Osteoblast (primary cell): ENCODE data around the gene FLG. TPM values are rescaled to one million over a fixed set of nuclear protein-coding genes. Genes with fewer than 3 reads are reported as not detected.

Source experiments
- DNase-seq: peaks from one replicate; pipeline ENCODE4 v3.0.0; 2011; ENCODE audit warnings: low spot score, mixed read lengths; ENCODE audit not compliant: insufficient read length; ENCODE audit errors: missing footprints
- H2AFZ ChIP-seq: 2 replicates; pipeline ENCODE4 v1.6.0; 2011; ENCODE audit warnings: mild to moderate bottlenecking, low read length
- H3K27ac ChIP-seq: 2 replicates; pipeline ENCODE4 v1.5.1; 2011; ENCODE audit warnings: mild to moderate bottlenecking, low read depth, low read length, moderate library complexity
- H3K27me3 ChIP-seq: 2 replicates; pipeline ENCODE4 v1.6.0; 2012; ENCODE audit warnings: mild to moderate bottlenecking, control low read depth, inconsistent platforms, low read length, moderate library complexity; ENCODE audit not compliant: insufficient read depth
- H3K36me3 ChIP-seq: 2 replicates; pipeline ENCODE4 v1.5.1; 2011; ENCODE audit warnings: mild to moderate bottlenecking, low read length, control low read depth, moderate library complexity; ENCODE audit not compliant: insufficient read depth
- H3K4me1 ChIP-seq: 2 replicates; pipeline ENCODE4 v1.5.1; 2011; ENCODE audit warnings: mild to moderate bottlenecking, low read length, control low read depth, moderate library complexity; ENCODE audit not compliant: insufficient read depth
- H3K4me2 ChIP-seq: 2 replicates; pipeline ENCODE4 v1.6.0; 2011; ENCODE audit warnings: mild to moderate bottlenecking, low read length; ENCODE audit not compliant: insufficient read depth
- H3K4me3 ChIP-seq: fragments of 200-600 bp; sonication (generic); 3 replicates; pipeline ENCODE4 v1.5.1; 2012; ENCODE audit warnings: mild to moderate bottlenecking, low read length, inconsistent platforms; ENCODE audit not compliant: insufficient read depth
- H3K79me2 ChIP-seq: 2 replicates; pipeline ENCODE4 v1.6.0; 2012; ENCODE audit warnings: mild to moderate bottlenecking, low read length, control low read depth, inconsistent platforms; ENCODE audit not compliant: insufficient read depth
- H3K9me3 ChIP-seq: 2 replicates; pipeline ENCODE4 v1.5.1; 2011; ENCODE audit warnings: low read depth, low read length, control low read depth
- H4K20me1 ChIP-seq: 2 replicates; pipeline ENCODE4 v1.6.0; 2012; ENCODE audit warnings: mild to moderate bottlenecking, low read length, control low read depth; ENCODE audit not compliant: insufficient read depth
- total RNA-seq: library from RNA; depleted of rRNA; stranded (reverse); fragments of >200 nt; gene quantifications from 2 replicates; pipeline ENCODE4 v1.2.3, GENCODE V29; 2012
- TF ChIP-seq, protein P1 (sequence below): IDR thresholded peaks from 2 replicates; pipeline ENCODE4 v1.5.1; 2011; ENCODE audit warnings: mild to moderate bottlenecking, low read depth, low read length, moderate library complexity; ENCODE audit errors: extremely low read depth

The FLG gene
- total RNA-seq, 1 donor, result 8.3 TPM

DNA sequence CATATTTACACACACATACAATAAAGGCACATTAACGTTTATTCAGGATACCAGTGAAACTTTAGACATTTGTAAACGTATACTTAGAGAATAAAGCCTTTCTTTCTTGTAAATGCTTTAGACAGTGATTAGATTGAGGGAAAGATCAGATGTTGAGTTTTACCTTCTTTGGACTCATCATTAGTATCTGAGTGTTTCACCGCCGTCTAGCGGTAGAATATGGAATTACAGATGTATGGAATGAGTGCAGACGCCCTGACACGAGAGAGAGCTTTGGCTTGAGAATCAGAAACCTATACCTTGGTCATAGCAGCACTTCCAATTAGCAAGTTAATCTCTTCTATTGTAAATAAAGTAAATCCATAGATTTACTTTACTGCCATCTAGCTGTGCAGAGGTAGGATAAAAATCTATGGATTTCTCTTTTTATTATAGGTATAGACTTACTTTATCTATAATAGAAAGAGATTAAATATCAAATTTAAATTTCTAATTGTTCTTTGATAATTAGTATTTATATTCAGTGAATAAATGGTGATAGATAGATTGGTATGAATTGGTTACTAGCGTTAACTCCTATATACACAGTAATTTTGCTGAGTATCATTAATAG lies 22.2 kb upstream of the FLG start:
- Histone ChIP-seq H3K36me3 (no peaks in the 10 kb centered on the region), H3K9me3 (no peaks in the 10 kb centered on the region), H3K27ac (no peak overlapping the region), H3K4me2 (no peak overlapping the region), H3K4me1 (no peaks in the 10 kb centered on the region), H4K20me1 (no peaks in the 10 kb centered on the region), H3K4me3 (no peak overlapping the region), H3K79me2 (no peaks in the 10 kb centered on the region), H2AFZ (no peak overlapping the region), H3K27me3 (no peaks in the 10 kb centered on the region)
- DNase-seq, result no peak
- TF ChIP-seq, protein P1, sequence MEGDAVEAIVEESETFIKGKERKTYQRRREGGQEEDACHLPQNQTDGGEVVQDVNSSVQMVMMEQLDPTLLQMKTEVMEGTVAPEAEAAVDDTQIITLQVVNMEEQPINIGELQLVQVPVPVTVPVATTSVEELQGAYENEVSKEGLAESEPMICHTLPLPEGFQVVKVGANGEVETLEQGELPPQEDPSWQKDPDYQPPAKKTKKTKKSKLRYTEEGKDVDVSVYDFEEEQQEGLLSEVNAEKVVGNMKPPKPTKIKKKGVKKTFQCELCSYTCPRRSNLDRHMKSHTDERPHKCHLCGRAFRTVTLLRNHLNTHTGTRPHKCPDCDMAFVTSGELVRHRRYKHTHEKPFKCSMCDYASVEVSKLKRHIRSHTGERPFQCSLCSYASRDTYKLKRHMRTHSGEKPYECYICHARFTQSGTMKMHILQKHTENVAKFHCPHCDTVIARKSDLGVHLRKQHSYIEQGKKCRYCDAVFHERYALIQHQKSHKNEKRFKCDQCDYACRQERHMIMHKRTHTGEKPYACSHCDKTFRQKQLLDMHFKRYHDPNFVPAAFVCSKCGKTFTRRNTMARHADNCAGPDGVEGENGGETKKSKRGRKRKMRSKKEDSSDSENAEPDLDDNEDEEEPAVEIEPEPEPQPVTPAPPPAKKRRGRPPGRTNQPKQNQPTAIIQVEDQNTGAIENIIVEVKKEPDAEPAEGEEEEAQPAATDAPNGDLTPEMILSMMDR, result peak; percentile 84

GRCh38 chr1:152344438-152344837 lies 19.4 kb upstream of the FLG start:
- DNase-seq, result no peak
- no peak overlapping the region for H3K27ac ChIP-seq
- TF ChIP-seq, protein P1, result no peak

GRCh38 chr1:152343006-152343405 lies 18.0 kb upstream of the FLG start:
- no peak overlapping the region for H2AFZ ChIP-seq
- H3K27ac ChIP-seq, result no peak overlapping the region
- no peak overlapping the region for H3K4me2 ChIP-seq
- TF ChIP-seq, protein P1, result no peak
- no peaks in the 10 kb centered on the region for H3K9me3 ChIP-seq
- H3K79me2 ChIP-seq, result no peaks in the 10 kb centered on the region
- H4K20me1 ChIP-seq, result no peaks in the 10 kb centered on the region
- H3K36me3 ChIP-seq, result no peaks in the 10 kb centered on the region
- no peak for DNase-seq
- H3K4me1 ChIP-seq, result no peaks in the 10 kb centered on the region
- H3K4me3 ChIP-seq, result no peak overlapping the region
- no peaks in the 10 kb centered on the region for H3K27me3 ChIP-seq

More at GRCh38 chr1:152344438-152344837, 19.4 kb upstream of the FLG start:
- H2AFZ ChIP-seq, result no peak overlapping the region
- H4K20me1 ChIP-seq, result no peaks in the 10 kb centered on the region
- no peak overlapping the region for H3K4me3 ChIP-seq
- H3K4me1 ChIP-seq, result no peaks in the 10 kb centered on the region
- H3K9me3 ChIP-seq, result no peaks in the 10 kb centered on the region
- H3K79me2 ChIP-seq, result no peaks in the 10 kb centered on the region
- no peaks in the 10 kb centered on the region for H3K27me3 ChIP-seq
- H3K4me2 ChIP-seq, result no peak overlapping the region
- no peaks in the 10 kb centered on the region for H3K36me3 ChIP-seq

DNA sequence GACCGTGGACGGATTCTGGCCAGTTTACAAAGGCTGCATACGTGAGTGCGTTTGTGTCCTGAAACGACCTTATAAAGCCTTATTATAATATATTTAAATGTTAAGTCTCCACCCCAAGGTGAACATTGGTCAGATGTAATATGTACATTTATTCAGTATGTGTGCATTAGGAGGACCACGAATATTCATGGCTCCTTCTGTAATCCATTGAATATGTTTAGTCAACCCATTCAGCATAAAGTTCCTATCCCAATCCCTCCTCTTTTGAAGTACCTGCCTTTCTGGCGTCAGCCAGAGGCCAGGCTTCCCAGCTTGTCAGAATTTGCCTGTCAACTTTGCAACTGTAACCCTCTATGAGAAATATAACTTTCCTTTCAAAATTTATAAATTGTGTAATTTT lies 10.4 kb upstream of the FLG start:
- no peaks in the 10 kb centered on the region for H3K79me2 ChIP-seq
- no peak overlapping the region for H2AFZ ChIP-seq
- DNase-seq, result no peak
- no peaks in the 10 kb centered on the region for H3K4me1 ChIP-seq
- no peaks in the 10 kb centered on the region for H4K20me1 ChIP-seq
- H3K4me2 ChIP-seq, result no peak overlapping the region
- H3K27me3 ChIP-seq, result no peaks in the 10 kb centered on the region
- no peak overlapping the region for H3K27ac ChIP-seq
- H3K4me3 ChIP-seq, result no peak overlapping the region
- no peaks in the 10 kb centered on the region for H3K9me3 ChIP-seq
- TF ChIP-seq, protein P1, result no peak
- H3K36me3 ChIP-seq, result no peaks in the 10 kb centered on the region
